HG02678 (cell line): ENCODE data around the gene GLDN.

Source experiments
- ATAC-seq: cut with Tn5 transposase; IDR thresholded peaks from one replicate; pipeline ENCODE4 v1.9.1; 2021; ENCODE audit warnings: mild to moderate bottlenecking, moderate library complexity; ENCODE audit not compliant: unreplicated experiment

GLDN gene

DNA sequence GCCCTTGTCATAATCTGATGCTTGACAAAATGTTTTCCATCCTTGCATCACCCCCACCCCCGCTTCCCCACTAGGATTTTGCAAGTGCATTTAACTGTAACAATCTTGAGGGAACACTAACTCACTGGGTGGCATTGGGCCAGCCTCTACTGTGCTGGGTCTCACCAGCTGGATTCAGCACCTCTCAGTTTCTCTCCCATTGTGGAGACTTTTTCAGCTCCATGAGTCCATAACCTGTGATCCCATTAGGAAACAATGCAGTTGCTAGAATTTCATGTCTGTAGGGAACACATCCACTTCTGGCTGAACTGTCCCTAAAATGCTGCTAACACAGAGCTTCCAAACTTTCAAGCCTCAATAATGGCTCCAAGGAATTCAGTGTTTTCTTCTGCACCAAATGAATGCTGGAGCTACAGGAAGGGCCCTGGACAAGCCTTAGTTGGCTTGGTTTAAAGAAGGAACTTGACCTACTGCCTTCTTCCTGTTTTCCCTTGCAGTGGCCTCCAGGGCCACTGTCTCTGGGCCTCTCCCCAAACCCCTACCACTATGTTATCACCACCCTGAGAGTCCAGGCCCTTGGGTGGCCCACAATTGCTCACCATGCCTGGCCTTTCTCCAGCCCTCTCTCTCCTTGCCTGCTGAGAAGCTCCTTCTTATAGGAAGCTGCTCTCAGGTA is 18.7 kb upstream of the GLDN start:
- no peak for ATAC-seq

DNA sequence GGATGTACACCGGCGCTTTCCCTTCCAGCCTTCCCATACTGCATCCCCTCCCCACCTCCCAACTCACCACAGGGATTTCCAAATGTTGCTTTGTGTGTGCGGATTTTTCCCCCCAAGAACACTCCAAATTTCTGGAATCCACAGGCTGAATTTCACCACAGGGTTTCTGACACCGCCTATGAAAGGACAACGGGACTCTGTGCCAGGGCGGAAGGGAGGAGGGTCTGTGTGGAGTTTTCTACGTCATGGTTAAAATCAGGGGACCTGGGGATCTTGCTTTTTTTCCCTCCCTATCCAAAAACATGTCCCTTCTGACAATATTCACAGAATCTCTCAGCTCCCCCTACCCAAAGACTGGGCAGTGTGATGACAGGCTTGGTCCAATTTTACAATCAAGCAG is 17.7 kb upstream of the GLDN start:
- no peak for ATAC-seq

DNA sequence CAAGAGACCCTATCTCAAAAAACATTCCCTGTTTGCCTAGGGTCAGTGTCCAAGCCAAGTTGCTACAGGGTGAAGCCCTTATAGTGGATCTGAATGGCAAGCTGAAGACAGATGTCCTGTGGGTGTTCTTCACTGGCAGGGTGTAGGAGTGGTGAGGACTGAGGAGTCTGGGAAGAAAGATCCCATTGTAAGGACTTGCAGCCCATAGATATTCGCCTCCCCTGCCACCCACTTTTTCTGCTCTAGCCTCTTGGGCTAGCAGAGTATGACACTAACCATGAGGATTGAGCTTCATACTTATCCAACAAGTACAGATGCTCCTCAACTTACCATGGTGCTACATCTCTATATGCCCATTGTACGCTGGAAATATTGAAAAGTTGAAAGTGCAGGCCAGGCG is 16.3 kb upstream of the GLDN start:
- ATAC-seq, result no peak

DNA sequence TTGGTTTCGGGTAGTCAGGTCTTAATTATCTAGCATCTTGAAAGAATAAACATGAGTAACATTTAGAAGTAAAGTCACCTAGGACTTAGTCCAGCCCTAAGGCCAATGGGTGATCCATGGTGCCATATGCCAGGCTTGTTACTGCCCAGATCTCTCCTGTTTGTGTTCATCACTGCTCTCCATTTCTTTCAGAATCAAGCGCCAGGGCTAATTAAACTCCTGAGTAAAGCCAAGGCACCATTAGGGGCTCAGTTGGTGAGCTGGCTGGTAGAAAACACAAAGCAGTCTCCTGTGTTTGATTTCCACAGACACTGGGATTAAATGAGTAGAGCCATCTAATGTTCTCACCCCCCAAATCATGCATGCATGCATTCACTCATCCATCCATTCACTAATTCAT is 14.4 kb upstream of the GLDN start:
- no peak for ATAC-seq

DNA sequence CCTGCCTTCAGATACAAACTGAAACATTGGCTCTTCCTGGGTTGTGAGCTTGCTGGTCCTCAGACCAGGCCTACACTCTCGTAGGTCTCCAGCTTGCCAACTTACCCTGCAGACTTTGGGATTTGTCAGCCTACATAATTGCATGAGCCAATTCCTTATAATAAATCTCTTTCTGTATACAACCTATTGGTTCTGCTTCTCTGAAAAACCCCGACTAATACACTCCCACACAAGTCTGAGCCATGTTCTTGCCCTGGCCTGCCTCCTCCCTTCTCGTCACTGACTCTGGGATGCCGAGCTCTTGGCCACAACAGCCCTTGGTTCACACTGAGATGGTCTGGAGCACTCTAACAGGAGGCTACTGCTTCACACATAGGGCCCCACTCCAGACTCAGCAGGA is 12.5 kb upstream of the GLDN start:
- no peak for ATAC-seq

DNA sequence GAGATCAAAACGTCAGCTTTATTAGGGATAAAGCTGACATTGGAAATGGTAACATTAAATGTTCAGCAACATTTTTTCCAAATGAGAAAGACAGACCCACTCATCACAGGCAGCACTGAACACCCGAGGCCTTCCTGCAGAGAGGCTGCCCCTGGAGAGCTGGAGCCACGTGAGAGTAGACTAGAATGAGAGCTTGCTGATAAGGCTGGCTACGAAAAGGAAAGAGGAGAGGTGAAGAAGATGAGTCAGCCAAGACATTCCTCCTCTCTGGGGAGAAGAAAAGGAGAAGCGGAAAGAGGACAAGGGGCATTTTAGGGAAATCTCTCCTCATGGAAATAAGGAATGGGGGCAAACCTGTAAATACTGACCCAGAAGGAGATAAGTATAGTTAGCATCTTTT is 10.3 kb upstream of the GLDN start:
- no peak for ATAC-seq

DNA sequence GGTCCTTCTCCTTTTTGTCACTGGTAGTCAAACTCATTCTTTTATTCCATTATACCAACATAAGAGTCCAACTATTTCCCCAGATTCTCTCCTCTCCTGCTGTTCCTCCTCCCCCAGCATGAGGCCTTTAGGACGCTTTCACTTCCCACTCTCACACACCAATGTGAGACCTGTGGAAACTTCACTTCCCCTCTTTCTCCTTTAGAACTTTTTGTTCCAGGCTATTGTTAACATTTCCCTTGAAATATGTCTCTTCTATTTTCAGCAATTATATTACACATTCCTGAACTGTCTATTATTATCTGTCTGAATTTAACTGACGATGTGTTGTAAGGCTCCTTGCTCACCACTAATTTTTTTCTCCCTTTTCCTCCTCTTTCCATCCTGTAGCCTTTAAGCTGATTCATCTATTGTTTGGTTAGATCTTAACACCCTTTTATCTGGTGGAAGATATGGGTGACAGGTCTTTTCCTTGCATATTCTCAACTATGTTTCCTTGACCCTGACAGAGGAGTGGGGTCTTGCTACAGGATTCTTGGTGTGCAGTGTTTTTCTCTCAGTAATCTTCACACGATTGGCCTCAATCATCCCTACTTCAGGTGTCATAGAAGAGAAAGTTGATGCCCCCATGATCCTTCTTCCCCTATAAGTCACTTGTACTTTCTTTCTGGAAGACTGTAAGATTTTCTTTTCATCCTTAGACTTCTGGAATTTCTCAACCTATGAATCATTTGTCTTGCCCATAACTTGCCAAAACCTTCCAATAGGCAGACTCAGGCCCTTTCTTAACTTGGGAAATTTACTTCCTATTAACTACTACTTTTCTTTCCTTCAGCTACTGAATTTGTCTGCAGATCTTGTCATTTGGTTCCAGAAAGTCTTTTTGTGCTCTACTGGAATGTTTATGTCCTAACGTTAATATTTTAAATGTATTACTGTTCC is 9.0 kb upstream of the GLDN start:
- ATAC-seq, result no peak

DNA sequence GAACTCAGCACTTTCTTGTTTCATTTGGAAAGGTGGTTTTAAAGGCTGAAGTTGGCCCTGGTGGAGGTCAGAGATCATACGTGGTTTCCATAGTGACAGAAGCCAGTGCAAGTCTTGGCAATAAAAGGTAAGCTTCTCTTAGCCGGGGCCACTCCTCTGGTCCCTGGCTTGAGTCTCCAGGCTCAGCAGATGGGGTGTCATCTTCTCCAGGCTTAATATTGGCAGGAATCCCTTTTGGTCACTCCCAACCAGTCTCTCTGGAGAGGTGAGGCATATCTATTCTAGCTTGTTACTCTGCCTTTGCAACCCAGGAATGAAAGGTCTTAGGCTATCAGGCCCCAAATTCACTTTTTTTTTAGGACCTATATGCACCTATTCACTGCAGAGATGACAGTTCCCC is 7.9 kb upstream of the GLDN start:
- ATAC-seq, result no peak

DNA sequence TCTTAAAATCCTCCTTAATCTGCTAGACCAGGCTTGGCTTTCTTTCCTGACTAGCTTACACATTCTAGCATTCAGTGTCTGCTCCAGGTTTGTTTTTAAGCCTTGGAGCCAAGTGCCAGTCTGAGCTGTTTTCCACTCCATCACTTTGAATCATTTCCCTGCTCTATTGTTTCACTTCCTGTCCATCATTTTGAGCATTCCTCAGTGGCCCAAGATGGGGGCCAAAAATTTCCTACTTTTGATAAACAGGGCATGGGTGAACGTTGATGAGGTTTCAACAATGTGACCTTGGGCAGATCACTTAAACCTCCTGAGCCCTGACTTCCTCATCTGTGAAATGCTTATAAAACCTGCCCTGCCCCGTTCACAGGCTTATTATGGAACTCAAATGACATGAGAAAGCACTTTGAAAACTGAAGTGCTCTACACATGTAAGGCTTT is 7.4 kb upstream of the GLDN start:
- ATAC-seq, result no peak

DNA sequence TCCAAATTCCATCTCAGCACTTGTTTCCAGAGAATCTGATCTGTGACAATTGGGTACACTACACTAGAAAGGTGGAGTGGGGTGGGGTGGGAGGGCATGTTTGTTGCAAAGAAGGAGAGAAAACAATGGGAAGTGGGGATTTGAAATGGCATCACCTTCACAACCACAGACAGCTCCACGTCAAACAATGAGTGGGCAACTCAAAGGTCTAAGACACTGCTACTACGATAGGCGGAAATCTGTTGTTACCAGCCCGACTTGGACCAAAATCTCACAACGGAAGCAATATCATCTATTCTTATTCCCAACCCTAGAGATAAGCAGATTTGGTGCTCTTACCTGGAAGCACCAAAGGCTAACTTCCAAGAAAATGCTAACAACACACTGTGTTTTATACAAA is 6.4 kb upstream of the GLDN start:
- peak; percentile 8 for ATAC-seq

DNA sequence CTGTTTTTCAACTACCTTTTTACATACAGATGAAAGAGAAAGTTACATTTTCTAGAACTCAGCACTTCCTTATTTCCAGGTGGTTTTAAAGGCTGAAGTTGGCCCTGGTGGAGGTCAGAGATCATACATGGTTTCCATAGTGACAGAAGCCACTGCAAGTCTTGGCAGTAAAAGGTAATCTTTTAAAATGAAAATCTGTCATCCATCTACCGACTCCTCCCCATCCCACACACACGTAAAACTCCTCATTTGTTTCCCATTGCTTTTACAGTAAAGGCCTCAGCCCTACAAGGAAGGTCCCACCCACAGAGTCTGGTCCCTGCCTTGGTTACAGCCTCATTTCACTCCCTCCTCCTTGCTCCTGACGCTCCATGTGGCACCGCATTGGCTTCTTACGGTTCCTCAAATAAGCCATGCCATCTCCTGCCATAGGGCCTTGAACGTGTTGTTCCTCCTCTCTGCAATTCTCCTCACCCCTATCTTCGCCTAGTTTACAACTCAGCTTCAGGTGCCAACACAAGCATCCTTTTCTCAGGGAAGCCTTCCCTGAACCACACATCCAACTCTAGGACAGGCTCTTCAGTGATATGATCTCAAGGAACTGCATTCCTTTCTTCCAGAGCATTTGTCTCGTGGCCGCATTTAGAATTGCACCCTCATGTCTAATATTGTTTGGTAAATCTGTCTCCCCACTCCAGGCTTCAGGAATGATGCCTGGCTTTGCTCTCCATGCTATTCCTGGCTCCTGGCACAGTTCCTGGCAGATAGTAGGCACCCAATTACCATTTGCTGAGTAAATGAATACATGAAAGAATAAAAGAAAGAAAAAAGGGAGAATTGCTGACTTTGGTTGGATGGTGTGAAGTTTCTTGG is 5.7 kb upstream of the GLDN start:
- ATAC-seq, result peak; percentile 82

DNA sequence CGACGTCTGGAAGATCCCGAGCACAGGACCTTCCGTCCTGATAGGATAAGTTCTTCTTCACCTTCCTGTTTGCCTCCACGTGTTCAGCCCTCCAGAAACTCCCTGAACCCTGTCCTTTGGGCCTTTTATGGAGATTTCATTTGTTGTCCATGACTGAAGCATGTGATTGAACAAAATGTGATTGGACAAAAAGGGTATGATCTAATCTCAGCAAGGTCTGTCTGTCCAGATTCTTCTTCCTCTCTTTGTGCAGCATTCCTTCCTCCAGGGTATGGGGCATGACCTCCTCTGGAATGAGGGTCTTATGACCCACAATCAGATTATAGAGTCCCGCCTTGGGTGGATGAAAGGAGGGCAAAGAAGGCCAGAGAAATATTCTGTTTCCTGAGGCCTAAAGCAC is 3.0 kb upstream of the GLDN start, which contains the start of gene CYP19A1:
Gene CYP19A1 (minus strand): TSS at position 101 of the 400 bp plus-strand sequence. CDS start 95,684 bp downstream, outside the sequence.
- ATAC-seq, result no peak

DNA sequence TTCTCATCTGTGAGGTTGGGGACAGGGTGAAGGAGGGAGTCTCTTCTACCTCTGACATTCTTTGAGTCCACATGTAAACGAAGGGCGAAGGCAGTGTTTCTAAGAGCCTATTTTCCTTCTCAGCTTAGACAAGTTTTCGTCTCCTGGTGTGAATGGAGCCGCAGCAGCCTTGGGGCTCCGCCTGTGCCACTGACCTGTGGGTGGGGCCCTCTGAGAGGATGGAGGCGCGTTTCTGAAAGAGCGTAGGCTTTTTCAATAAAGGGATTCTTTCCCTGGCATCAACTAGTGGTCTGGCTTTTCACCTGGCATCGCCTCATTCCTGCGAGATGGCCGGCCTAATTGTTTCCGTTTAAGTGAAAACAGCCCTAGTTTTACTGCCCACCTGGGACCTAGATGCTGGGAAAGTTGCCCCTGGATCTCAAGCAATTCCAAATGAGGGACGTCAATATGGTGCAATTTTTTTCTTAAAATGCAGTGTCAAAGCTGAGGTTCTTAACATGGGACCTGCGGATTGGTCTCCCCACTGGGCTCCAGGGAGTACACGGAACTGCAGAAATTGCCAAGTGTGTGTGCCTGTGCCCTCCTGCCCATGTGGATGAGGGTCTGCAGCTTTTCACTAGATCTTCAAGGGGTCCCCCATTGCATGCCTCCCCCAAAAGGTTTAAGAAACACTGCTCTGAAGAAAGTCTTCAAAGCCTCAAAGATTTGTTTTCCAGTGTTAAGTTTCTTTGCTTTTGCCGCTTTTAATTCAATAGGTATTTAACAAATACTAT is 958 bp downstream of the GLDN start:
- no peak for ATAC-seq

DNA sequence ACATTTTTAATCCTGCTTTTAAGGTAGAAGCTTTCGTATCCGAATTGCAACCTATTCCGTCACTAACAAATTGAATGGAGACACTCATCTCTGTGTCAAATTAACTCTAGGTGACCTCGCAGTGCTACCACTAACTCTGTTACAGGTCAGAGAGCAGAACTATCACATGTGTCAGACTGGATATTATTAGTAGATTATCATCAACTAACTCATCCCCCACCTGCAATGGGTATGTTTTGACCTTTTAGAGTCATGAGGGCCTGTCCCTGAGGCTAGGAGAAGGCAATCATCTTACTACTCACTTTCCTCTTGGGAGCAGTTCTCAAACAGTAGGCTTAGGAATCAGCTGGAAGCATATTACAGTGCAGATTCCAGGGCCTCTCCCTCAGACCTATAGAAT is 2.0 kb downstream of the GLDN start:
- no peak for ATAC-seq

DNA sequence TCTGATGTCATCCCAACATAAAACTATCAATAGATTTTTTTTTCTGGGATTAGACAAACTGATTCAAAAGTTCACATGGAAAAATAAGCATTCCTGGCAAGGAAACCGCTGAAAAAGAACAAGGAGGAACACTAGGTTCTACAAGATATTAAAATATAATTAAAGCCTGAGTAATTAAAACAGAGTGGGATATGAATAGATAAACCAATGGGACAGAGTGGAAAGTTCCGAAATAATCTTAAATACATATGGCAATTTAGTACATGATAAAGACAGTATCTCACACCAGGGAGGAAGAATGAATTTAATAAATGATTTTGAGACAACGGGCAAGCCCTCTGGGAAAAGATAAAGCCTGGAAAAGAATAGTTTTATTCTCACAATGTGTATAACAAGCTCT is 4.7 kb downstream of the GLDN start:
- ATAC-seq, result no peak

DNA sequence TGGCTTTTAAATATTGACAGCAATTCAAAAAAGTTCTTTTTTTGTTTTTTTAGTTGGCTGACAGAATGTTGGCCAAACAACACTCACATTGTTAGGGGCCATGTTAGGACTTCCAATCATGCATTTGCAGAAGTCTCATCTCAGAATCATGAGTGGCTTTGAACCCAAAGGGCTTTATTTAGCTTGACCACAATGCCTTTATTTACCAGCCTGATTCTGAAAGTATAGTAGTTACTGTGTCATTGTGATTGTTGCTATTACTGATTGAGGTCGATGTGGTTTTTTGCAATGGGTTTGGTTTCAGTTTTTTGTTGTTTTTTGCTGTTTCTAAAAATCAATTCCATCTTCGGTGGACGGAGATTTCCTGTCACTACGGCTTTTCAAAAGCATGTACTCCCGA is 7.2 kb downstream of the GLDN start:
- ATAC-seq, result peak; percentile 99

DNA sequence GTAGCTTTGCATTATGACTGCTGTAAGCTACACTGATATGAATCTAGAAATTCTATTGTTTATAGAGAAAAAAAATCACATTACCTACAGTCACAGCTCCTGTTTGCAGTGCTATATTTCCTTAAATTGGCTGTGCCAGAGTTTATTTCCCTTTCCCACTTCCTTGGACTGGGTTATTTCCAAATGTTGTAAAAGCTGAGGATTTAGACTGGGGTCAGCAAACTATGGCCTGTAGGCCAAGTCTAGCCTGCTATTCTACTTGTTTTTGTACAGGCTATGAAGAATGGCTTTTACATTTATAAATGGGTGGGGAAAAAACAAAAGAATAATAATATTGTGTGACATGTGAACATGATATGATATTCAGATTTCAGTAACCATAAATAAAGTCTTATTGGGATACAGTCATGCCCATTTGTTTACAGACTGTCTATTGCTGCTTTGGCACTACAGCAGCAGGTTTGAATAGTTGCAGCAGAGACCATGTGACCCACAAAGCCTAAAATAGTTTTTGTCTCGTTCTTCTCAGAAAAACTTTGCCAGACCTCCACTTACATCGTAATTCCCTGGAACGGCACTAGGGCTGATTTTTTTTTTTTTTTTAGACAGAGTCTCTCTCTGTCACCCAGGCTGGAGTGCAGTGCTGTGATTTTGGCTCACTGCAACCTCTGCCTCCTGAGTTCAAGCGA is 7.8 kb downstream of the GLDN start:
- ATAC-seq, result no peak

DNA sequence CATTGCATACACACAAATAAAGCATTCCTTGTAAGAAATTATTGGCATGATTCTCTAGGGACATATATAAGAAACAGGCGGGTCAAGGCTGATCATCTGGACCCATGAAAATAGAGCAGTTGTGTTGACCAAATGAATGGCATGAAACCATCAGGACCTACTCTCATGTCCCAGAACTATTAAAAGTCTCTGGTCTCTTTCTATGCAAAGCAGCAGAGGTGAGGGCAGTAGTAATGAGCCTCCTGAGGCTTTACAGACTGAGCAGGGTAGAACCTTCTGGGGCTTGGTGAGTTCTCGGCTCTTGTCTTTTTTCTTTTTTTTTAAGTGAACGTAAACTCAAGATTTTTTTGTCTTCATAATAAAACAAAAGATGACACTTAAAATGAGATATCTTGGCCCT is 9.3 kb downstream of the GLDN start:
- ATAC-seq, result no peak

DNA sequence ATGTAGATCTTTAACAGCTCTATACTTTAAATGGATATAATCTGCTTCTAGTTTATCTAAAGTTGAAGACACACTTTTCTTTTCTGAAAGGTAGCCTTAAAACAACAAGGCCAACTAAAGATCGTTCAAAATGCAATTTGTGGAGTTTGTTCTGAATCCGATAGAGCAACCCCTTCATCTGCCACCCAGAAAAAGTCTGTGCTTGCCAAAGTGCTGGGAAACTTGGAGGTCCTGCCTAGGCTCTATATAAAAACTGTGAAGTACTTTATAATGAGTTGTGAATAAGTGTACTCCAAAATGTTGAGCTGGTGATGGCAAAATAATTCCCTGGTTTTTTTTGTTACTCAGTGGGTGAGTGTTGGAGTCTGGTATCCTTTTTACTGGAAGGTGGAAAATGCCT is 12.5 kb downstream of the GLDN start:
- no peak for ATAC-seq

DNA sequence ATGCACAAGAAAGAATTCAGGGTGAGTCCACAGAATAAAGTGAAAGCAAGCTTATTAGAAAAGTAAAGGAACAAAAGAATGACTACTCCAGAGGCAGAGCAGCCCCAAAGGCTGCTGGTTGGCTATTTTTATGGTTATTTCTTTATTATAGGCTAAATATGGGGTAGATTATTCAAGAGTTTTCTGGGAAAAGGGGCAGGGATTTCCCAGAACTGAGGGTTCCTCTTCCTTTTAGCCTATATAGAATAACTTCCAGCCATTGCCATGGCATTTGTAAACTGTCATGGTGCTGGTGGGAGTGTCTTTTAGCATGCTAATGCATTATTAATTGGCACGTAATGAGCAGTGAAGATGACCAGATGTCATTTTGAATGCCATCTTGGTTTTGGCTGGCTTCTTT is 13.6 kb downstream of the GLDN start:
- no peak for ATAC-seq
